HepG2 (cell line): ENCODE data around the gene CCDC85A. TPM values are rescaled to one million over a fixed set of nuclear protein-coding genes. Genes with fewer than 3 reads are reported as not detected.

Experiments
- ATAC-seq: fragments of 200-7000 bp; cut with Tn5 transposase; 3 replicates; pipeline ENCODE4 v1.9.1; 2020; ENCODE audit warnings: mild to moderate bottlenecking, moderate library complexity
- BruUV-seq: library from RNA; stranded (reverse); fragments of 400-500 nt; replicated peaks from 2 replicates; lab custom pipeline; 2021; lab: Mats Ljungman, UMichigan
- CTCF ChIA-PET: fragments of 300-600 bp; formaldehyde crosslinking; extraction: SDS; loops from one replicate; lab custom pipeline; 2021; ENCODE audit warnings: low total read pairs, inconsistent platforms, low intra/inter-chr PET ratio; lab: Yijun Ruan, JAX
- POLR2A ChIA-PET: fragments of 350-600 bp; sonication (Branson Sonifier 250); formaldehyde crosslinking; loops from one replicate; lab custom pipeline; 2020; ENCODE audit warnings: antibody characterized with exemption, inconsistent platforms; lab: Yijun Ruan, JAX
- DNase-seq: peaks from one replicate; pipeline ENCODE4 v3.0.0-alpha.2; 2015; ENCODE audit warnings: low spot score
- FAIRE-seq: peaks from 3 replicates; lab custom pipeline; 2011; peaks lifted over from hg19 to GRCh38; lab: Jason Lieb, UNC
- H2AFZ ChIP-seq: one replicate; pipeline ENCODE4 v1.6.1; 2011; ENCODE audit warnings: low read length, inconsistent platforms
- H3K27ac ChIP-seq: fragments of 300-600 bp; 3 replicates; pipeline ENCODE4 v1.8.0; 2011; ENCODE audit warnings: mixed run types, mild to moderate bottlenecking, mixed read lengths, low read length, inconsistent platforms; ENCODE audit not compliant: insufficient read depth; ENCODE audit errors: extremely low read length
- H3K27me3 ChIP-seq, 2 experiments: fragments of 200-600 bp in 1 of 2; 2 replicates in 1 of 2; 3 replicates in 1 of 2; pipeline versions ENCODE4 v1.6.0 to v1.8.0; 2011; ENCODE audit warnings: low read length in 2 of 2, mild to moderate bottlenecking in 2 of 2, moderate library complexity in 2 of 2, inconsistent platforms in 1 of 2; ENCODE audit not compliant: insufficient read depth in 2 of 2, control insufficient read depth in 1 of 2
- H3K36me3 ChIP-seq, 2 experiments: fragments of 200-600 bp in 1 of 2; replicated peaks in 1 of 2; 2 replicates in 1 of 2; 3 replicates in 1 of 2; pipeline versions ENCODE4 v1.5.1 to v1.8.0; 2011; ENCODE audit warnings: low read length in 2 of 2, inconsistent platforms in 1 of 2; ENCODE audit not compliant: insufficient read depth in 2 of 2, control insufficient read depth in 1 of 2
- H3K4me1 ChIP-seq: 2 replicates; pipeline ENCODE4 v1.5.1; 2012; ENCODE audit warnings: low read length, inconsistent platforms; ENCODE audit not compliant: insufficient read depth
- H3K4me2 ChIP-seq: 2 replicates; pipeline ENCODE4 v1.6.0; 2011; ENCODE audit warnings: low read depth, low read length, inconsistent platforms
- H3K4me3 ChIP-seq, 3 experiments: fragments of 200-600 bp in 1 of 3; sonication (generic), shearing (Covaris generic) in 1 of 3; replicated peaks in 1 of 3; 2 replicates each; pipeline ENCODE4 v1.5.1; 2011 to 2016; ENCODE audit warnings: low read length in 3 of 3, inconsistent platforms in 2 of 3, low read depth in 2 of 3, mild to moderate bottlenecking in 2 of 3, control low read depth in 1 of 3, mixed read lengths in 1 of 3; ENCODE audit not compliant: insufficient read depth in 1 of 3
- H3K79me2 ChIP-seq: one replicate; pipeline ENCODE4 v1.6.1; 2011; ENCODE audit warnings: low read length, inconsistent platforms; ENCODE audit not compliant: insufficient read depth
- H3K9ac ChIP-seq: 2 replicates; pipeline ENCODE4 v1.6.0; 2011; ENCODE audit warnings: mild to moderate bottlenecking, low read depth, low read length, inconsistent platforms; ENCODE audit not compliant: insufficient read depth
- H3K9me3 ChIP-seq: 2 replicates; pipeline ENCODE4 v1.5.1; 2012; ENCODE audit warnings: mild to moderate bottlenecking, low read length
- H4K20me1 ChIP-seq: 2 replicates; pipeline ENCODE4 v1.6.0; 2011; ENCODE audit warnings: inconsistent platforms, mild to moderate bottlenecking, low read length, moderate library complexity; ENCODE audit not compliant: insufficient read depth
- ATF7 ChIP-seq, 2 experiments: fragments of 450-650 bp in 1 of 2; sonication (generic) in 1 of 2; formaldehyde crosslinking in 1 of 2; IDR thresholded peaks; 2 replicates each; pipeline versions ENCODE4 v1.4.0 to v1.6.1; 2016 to 2020; ENCODE audit warnings: antibody characterized with exemption in 1 of 2, mild to moderate bottlenecking in 1 of 2, missing genetic modification reagents in 1 of 2
- HHEX ChIP-seq: IDR thresholded peaks from 2 replicates; pipeline ENCODE4 v1.6.1; 2016; ENCODE audit warnings: control low read depth
- NR2F2 ChIP-seq: IDR thresholded peaks from 2 replicates; pipeline ENCODE4 v1.6.1; 2012; ENCODE audit warnings: low read depth, inconsistent platforms, borderline replicate concordance
- STAT5B ChIP-seq: sonication (generic); formaldehyde crosslinking; IDR thresholded peaks from 2 replicates; pipeline ENCODE4 v1.4.0; 2020; ENCODE audit warnings: missing genetic modification reagents
- TMF1 ChIP-seq: sonication (generic); formaldehyde crosslinking; IDR thresholded peaks from 2 replicates; pipeline ENCODE4 v1.8.1; 2022; ENCODE audit warnings: low read depth, missing genetic modification reagents
- ZFAT ChIP-seq: sonication (generic); formaldehyde crosslinking; conservative IDR thresholded peaks from 2 replicates; pipeline ENCODE4 v1.8.1; 2023; ENCODE audit warnings: missing genetic modification reagents, inconsistent platforms
- ZFP41 ChIP-seq: sonication (generic); formaldehyde crosslinking; IDR thresholded peaks from 2 replicates; pipeline ENCODE4 v1.4.0; 2020; ENCODE audit warnings: mild to moderate bottlenecking, missing genetic modification reagents, borderline replicate concordance
- ZNF33B ChIP-seq: sonication (generic); formaldehyde crosslinking; IDR thresholded peaks from 2 replicates; pipeline ENCODE4 v1.5.1; 2020; ENCODE audit warnings: mild to moderate bottlenecking, missing genetic modification reagents
- WGBS: methylation state at CpG from one replicate; pipeline ENCODE4 v1.1.6; 2017; ENCODE audit warnings: low lambda C conversion rate; 5-methylcytosine and 5-hydroxymethylcytosine counted together
- in situ Hi-C: cut with HindIII; loops from 2 replicates; pipeline ENCODE4 v1.10.0; 2017; ENCODE audit warnings: low pct_unique_long_range_greater_than_20kb; ENCODE audit not compliant: extremely low pct_ligation_motif_present
- intact Hi-C: fragments of 100-400 bp; cut with micrococcal nuclease; formaldehyde crosslinking; loops from one replicate; pipeline ENCODE4 v1.10.0; 2022; ENCODE audit not compliant: unreplicated experiment
- polyA plus RNA-seq, 8 experiments: library from polyadenylated mRNA; depleted of rRNA in 3 of 8; stranded (reverse) in 7 of 8; unstranded in 1 of 8; fragments of >200 nt; fragmentation: Illumina TruSeq in 4 of 8; extraction: Trizol in 4 of 8; gene quantifications; 2 replicates each; pipeline versions ENCODE4 v1.2.1 to v1.2.3, GENCODE V29; 2011 to 2016; ENCODE audit warnings: low read depth in 4 of 8, missing spikeins in 1 of 8, mixed read lengths in 1 of 8; ENCODE audit not compliant: insufficient read depth in 1 of 8
- total RNA-seq, 5 experiments: library from RNA; depleted of rRNA; stranded (reverse); fragments of >200 nt; fragmentation: Illumina TruSeq; extraction: Trizol; gene quantifications; 2 replicates each; pipeline ENCODE4 v1.2.3, GENCODE V29; 2016; ENCODE audit warnings: low read depth in 1 of 5
- TF ChIP-seq, protein P1 (sequence below): sonication (generic); formaldehyde crosslinking; IDR thresholded peaks from 2 replicates; pipeline ENCODE4 v1.5.0; 2020; ENCODE audit warnings: missing genetic modification reagents

CCDC85A gene
- total and polyA plus RNA-seq, 2 of the 13 experiments (the other 11 are each of a cell fraction or from before 2014, with no cell fraction given), result not detected

DNA sequence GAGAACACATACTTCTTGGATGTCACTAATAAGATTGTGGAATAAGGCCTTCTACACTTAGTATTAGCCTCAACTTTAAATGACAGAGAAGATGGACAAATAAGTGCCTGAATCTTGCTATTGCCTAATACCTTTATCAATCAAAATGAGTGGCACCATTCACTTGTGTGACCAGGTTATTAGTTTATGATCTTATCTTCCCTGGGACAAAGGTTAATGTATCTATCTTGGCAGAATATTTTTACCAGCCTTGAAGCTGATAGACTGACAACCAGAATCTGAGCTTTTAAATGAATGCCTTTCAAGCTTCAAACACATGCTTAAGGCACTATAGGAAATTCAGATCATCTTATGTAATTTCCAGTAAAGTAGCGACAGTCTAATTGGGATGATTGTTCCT is 202.9 kb downstream of the CCDC85A start:
- ATAC-seq, result no peak
- Histone ChIP-seq H3K4me1 (no peaks in the 10 kb centered on the region), H3K9ac (no peak overlapping the region), H3K27ac (no peak overlapping the region), H3K9me3 (0 out of 2 replicates have a peak, but pooled peaks cover 4% of the 10 kb centered on the region), H3K4me3 (no peak overlapping the region), H2AFZ (no peak overlapping the region), H3K79me2 (no peaks in the 10 kb centered on the region), H3K27me3 (no peaks in the 10 kb centered on the region), H4K20me1 (no peaks in the 10 kb centered on the region)
- 13% methylated on average over 1 of the region's 1 CpG for WGBS
- no TSS peak for BruUV-seq
- in situ Hi-C loops, result no loop called here
- CTCF ChIA-PET, result no interaction called here
- no peak for DNase-seq
- TF ChIP-seq HHEX (no peak), ZFP41 (CRISPR knock-in tag) (no peak), STAT5B (CRISPR knock-in tag) (no peak), ZFAT (CRISPR knock-in tag) (no peak)
- TF ChIP-seq, all 625 proteins: peak for 0
- Histone ChIP-seq H3K36me3 (no peaks in the 10 kb centered on the region), H3K4me2 (no peak overlapping the region)
- intact Hi-C loops, result no loop called here
- FAIRE-seq, result no peak
- POLR2A ChIA-PET, result no interaction called here

DNA sequence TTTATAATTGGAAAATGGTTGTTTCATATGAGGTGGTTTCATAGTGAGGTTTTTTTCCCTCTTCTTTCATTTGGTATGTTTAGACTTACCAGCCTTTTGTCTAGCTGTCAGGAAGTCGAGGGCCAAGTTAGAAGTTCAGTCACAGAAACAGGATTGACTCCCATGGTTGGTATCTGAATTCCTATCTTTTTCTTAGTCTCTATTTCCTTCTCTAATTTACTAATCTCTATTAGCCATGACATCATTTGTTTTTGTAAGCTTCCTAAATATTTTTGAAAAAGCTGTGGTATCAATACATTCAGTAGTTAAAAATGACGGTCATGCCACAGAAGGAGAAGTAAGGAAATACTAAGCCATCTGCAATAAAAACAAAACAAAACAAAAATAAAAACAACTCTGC is 206.9 kb downstream of the CCDC85A start:
- TF ChIP-seq NR2F2, result no peak
- TF ChIP-seq TMF1 (CRISPR knock-in tag), result no peak
- peak; percentile 71 for TF ChIP-seq ATF7 (IDR thresholded peaks at IDR 0.05)
- TF ChIP-seq ATF7 (CRISPR knock-in tag; IDR thresholded peaks at IDR 0.05), result no peak
- TF ChIP-seq, protein P1, sequence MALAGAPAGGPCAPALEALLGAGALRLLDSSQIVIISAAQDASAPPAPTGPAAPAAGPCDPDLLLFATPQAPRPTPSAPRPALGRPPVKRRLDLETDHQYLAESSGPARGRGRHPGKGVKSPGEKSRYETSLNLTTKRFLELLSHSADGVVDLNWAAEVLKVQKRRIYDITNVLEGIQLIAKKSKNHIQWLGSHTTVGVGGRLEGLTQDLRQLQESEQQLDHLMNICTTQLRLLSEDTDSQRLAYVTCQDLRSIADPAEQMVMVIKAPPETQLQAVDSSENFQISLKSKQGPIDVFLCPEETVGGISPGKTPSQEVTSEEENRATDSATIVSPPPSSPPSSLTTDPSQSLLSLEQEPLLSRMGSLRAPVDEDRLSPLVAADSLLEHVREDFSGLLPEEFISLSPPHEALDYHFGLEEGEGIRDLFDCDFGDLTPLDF (CRISPR knock-in tag), result no peak
- no peak for TF ChIP-seq ZNF33B (CRISPR knock-in tag)
- TF ChIP-seq, all 625 proteins: peak for 1
- no peak for DNase-seq
- BruUV-seq, result no TSS peak
- no peak overlapping the region for H3K4me3 ChIP-seq
- intact Hi-C loops (no loop called here), in situ Hi-C loops (no loop called here)
- no peaks in the 10 kb centered on the region for H3K36me3 ChIP-seq
- no peaks in the 10 kb centered on the region for H3K27me3 ChIP-seq
- 3% methylated on average over 2 of the region's 2 CpGs for WGBS
- ChIA-PET POLR2A (no interaction called here), CTCF (no interaction called here)
- no peaks in the 10 kb centered on the region for H3K4me1 ChIP-seq
- FAIRE-seq, result no peak
- no peak for ATAC-seq
- H3K9ac ChIP-seq, result no peak overlapping the region
- H3K9me3 ChIP-seq, result 0 out of 2 replicates have a peak, but pooled peaks cover 7% of the 10 kb centered on the region
- no peak overlapping the region for H3K4me2 ChIP-seq
- H3K79me2 ChIP-seq, result no peaks in the 10 kb centered on the region
- H4K20me1 ChIP-seq, result no peaks in the 10 kb centered on the region
- no peak overlapping the region for H2AFZ ChIP-seq
- no peak overlapping the region for H3K27ac ChIP-seq
